Fibroblast of peridontal ligament (primary cell): Measurements from ENCODE around the gene PTGS1.
"Not testable (repeated sequence)": the region's sequence is repeated elsewhere in the genome, so short reads cannot be mapped to it uniquely, and the experiment has no call there.

Experiments used
- DNase-seq: peaks from one replicate; pipeline ENCODE4 v3.0.0-alpha.2; 2010; ENCODE audit errors: extremely low read depth

PTGS1 gene

GRCh38 chr9:122397749-122398148, 26.9 kb downstream of the PTGS1 start:
- no peak for DNase-seq

GRCh38 chr9:122398371-122398924, 27.6 kb downstream of the PTGS1 start:
- DNase-seq = no peak

GRCh38 chr9:122401896-122402295, 31.1 kb downstream of the PTGS1 start:
- no peak for DNase-seq

- DNase-seq = peak; percentile 99
These were observed 31.6 kb downstream of the PTGS1 start for GRCh38 chr9:122402403-122402871.

GRCh38 chr9:122402874-122403273, 32.0 kb downstream of the PTGS1 start:
- DNase-seq = no peak

GRCh38 chr9:122403381-122404000, 32.7 kb downstream of the PTGS1 start:
- peak; percentile 78 for DNase-seq

- not testable (repeated sequence) for DNase-seq
These were observed 34.7 kb downstream of the PTGS1 start for GRCh38 chr9:122405304-122406069.

- no peak for DNase-seq
These were observed 35.5 kb downstream of the PTGS1 start for GRCh38 chr9:122406070-122406890.

- DNase-seq = not testable (repeated sequence)
These were observed 43.3 kb downstream of the PTGS1 start for GRCh38 chr9:122414108-122414507.

GRCh38 chr9:122418016-122418415, 47.2 kb downstream of the PTGS1 start:
- DNase-seq = peak; percentile 63

GRCh38 chr9:122420315-122420714, 49.5 kb downstream of the PTGS1 start:
- DNase-seq = no peak

- DNase-seq = no peak
These were observed 54.3 kb downstream of the PTGS1 start for GRCh38 chr9:122425087-122425486.

- no peak for DNase-seq
These were observed 55.9 kb downstream of the PTGS1 start for GRCh38 chr9:122426723-122427122.

GRCh38 chr9:122442568-122442967, 71.7 kb downstream of the PTGS1 start:
- no peak for DNase-seq

- DNase-seq = peak; percentile 92
These were observed 73.4 kb downstream of the PTGS1 start for GRCh38 chr9:122444041-122444733.
